K562 (cell line): Measurements from ENCODE around the gene BTD. TPM values are rescaled to one million over a fixed set of nuclear protein-coding genes. Genes with fewer than 3 reads are reported as not detected.
A peak's percentile ranks its signal among the peaks of the same experiment; 100 is the strongest.

Source experiments
- ATAC-seq: fragments of 200-7000 bp; cut with Tn5 transposase; 3 replicates; pipeline ENCODE4 v1.9.1; 2020; ENCODE audit warnings: moderate library complexity
- BruUV-seq: library from RNA; stranded (reverse); fragments of 400-500 nt; replicated peaks from 2 replicates; lab custom pipeline; 2021; lab: Mats Ljungman, UMichigan
- CTCF ChIA-PET: fragments of 300-600 bp; formaldehyde crosslinking; extraction: SDS; loops from one replicate; lab custom pipeline; 2021; ENCODE audit warnings: low intra/inter-chr PET ratio; lab: Yijun Ruan, JAX
- POLR2A ChIA-PET: fragments of 300-600, 350-650 bp; sonication (Branson Sonifier 250); formaldehyde crosslinking; extraction: SDS; loops from one replicate; lab custom pipeline; 2021; ENCODE audit warnings: antibody characterized with exemption, inconsistent platforms; lab: Yijun Ruan, JAX
- DNase-seq, 4 experiments: peaks; one replicate each; pipeline versions ENCODE4 v3.0.0 to v3.0.0-alpha.2; 2011 to 2018; ENCODE audit warnings: low spot score in 3 of 4, mixed read lengths in 3 of 4; ENCODE audit errors: extremely low read depth in 1 of 4
- FAIRE-seq: peaks from 2 replicates; lab custom pipeline; 2011; peaks lifted over from hg19 to GRCh38; lab: Jason Lieb, UNC
- H2AFZ ChIP-seq: 2 replicates; pipeline ENCODE4 v1.6.0; 2011; ENCODE audit warnings: low read depth, low read length, control low read depth, inconsistent platforms
- H3K27ac ChIP-seq: fragments of 200-600 bp; 3 replicates; pipeline ENCODE4 v1.8.0; 2011; ENCODE audit warnings: low read depth, mild to moderate bottlenecking, control low read depth, inconsistent platforms, low read length, moderate library complexity, mixed read lengths; ENCODE audit errors: extremely low read depth
- H3K27me3 ChIP-seq, 2 experiments: fragments of 300-600 bp in 1 of 2; 2 replicates in 1 of 2; 3 replicates in 1 of 2; pipeline versions ENCODE4 v1.6.0 to v1.8.0; 2011; ENCODE audit warnings: inconsistent platforms in 2 of 2, low read length in 2 of 2, mild to moderate bottlenecking in 1 of 2, mixed read lengths in 1 of 2, moderate library complexity in 1 of 2; ENCODE audit not compliant: control insufficient read depth in 2 of 2, insufficient read depth in 2 of 2
- H3K36me3 ChIP-seq: fragments of 300-600 bp; 3 replicates; pipeline ENCODE4 v1.8.0; 2011; ENCODE audit warnings: mild to moderate bottlenecking, low read length, inconsistent platforms; ENCODE audit not compliant: control insufficient read depth, insufficient read depth
- H3K4me1 ChIP-seq, 2 experiments: fragments of 200-600 bp in 1 of 2; replicated peaks in 1 of 2; 2 replicates in 1 of 2; 3 replicates in 1 of 2; pipeline versions ENCODE4 v1.5.1 to v1.8.0; 2011; ENCODE audit warnings: inconsistent platforms in 2 of 2, low read length in 2 of 2, mild to moderate bottlenecking in 1 of 2, mixed read lengths in 1 of 2, moderate library complexity in 1 of 2; ENCODE audit not compliant: control insufficient read depth in 2 of 2, insufficient read depth in 2 of 2
- H3K4me2 ChIP-seq: 2 replicates; pipeline ENCODE4 v1.6.1; 2011; ENCODE audit warnings: low read length, control low read depth, inconsistent platforms, mixed read lengths; ENCODE audit not compliant: insufficient read depth
- H3K4me3 ChIP-seq: fragments of 200-600 bp; sonication (generic), shearing (Covaris generic); 2 replicates; pipeline ENCODE4 v1.5.1; 2016; ENCODE audit warnings: control low read depth, inconsistent platforms
- H3K79me2 ChIP-seq: fragments of 200-600 bp; 3 replicates; pipeline ENCODE4 v1.8.0; 2011; ENCODE audit warnings: low read length, inconsistent platforms; ENCODE audit not compliant: control insufficient read depth, insufficient read depth
- H3K9ac ChIP-seq, 2 experiments: 2 replicates each; pipeline versions ENCODE4 v1.6.0 to v1.6.1; 2011; ENCODE audit warnings: low read depth in 2 of 2, low read length in 2 of 2, control low read depth in 1 of 2, inconsistent platforms in 1 of 2, mild to moderate bottlenecking in 1 of 2, mixed read lengths in 1 of 2; ENCODE audit not compliant: insufficient read depth in 1 of 2
- H3K9me1 ChIP-seq: one replicate; pipeline ENCODE4 v1.6.0; 2011; ENCODE audit warnings: inconsistent platforms, mild to moderate bottlenecking, low read length, moderate library complexity; ENCODE audit not compliant: control insufficient read depth, insufficient read depth
- H3K9me3 ChIP-seq: replicated peaks from 2 replicates; pipeline ENCODE4 v1.5.1; 2011; ENCODE audit warnings: low read depth, low read length, inconsistent platforms; ENCODE audit not compliant: control insufficient read depth, insufficient read depth
- H4K20me1 ChIP-seq: replicated peaks from 2 replicates; pipeline ENCODE4 v1.6.1; 2011; ENCODE audit warnings: low read length, inconsistent platforms, mixed read lengths; ENCODE audit not compliant: control insufficient read depth, insufficient read depth
- NFIC ChIP-seq: fragments of 450-650 bp; IDR thresholded peaks from 2 replicates; pipeline ENCODE4 v1.6.1; 2017; ENCODE audit warnings: mild to moderate bottlenecking, inconsistent platforms
- ZNF740 ChIP-seq, 3 experiments: fragments of 200-800 bp in 1 of 3; sonication (Bioruptor generic) in 1 of 3; sonication (generic) in 1 of 3; formaldehyde crosslinking in 1 of 3; IDR thresholded peaks; 2 replicates each; pipeline versions ENCODE4 v1.6.1 to v1.8.0; 2016 to 2022; ENCODE audit warnings: mild to moderate bottlenecking in 2 of 3, missing compliant biosample characterization in 2 of 3, missing genetic modification characterization in 2 of 3, missing genetic modification reagents in 1 of 3
- WGBS: fragments of 100-300 bp; shearing (Covaris generic); methylation state at CpG from one replicate; pipeline ENCODE4 v1.1.6; 2016; ENCODE audit warnings: low coverage, mixed read lengths; ENCODE audit not compliant: insufficient coverage; ENCODE audit errors: missing lambda C conversion rate; 5-methylcytosine and 5-hydroxymethylcytosine counted together
- in situ Hi-C: fragments of 300-500 bp; cut with MboI; formaldehyde crosslinking; loops from 4 replicates; pipeline ENCODE4 v1.15.0; 2018; ENCODE audit warnings: inconsistent platforms, mixed read lengths
- intact Hi-C: fragments of 100-400 bp; cut with micrococcal nuclease; formaldehyde crosslinking; loops from 2 replicates; pipeline ENCODE4 v1.14.2; 2022
- polyA plus RNA-seq, 8 experiments: library from polyadenylated mRNA; depleted of rRNA in 4 of 8; stranded (reverse) in 5 of 8; unstranded in 3 of 8; fragments of >200 nt; fragmentation: Nextera tagmentation in 2 of 8; fragmentation: Illumina TruSeq in 1 of 8; extraction: Ambion mirVana in 2 of 8; extraction: Trizol in 1 of 8; gene quantifications; 2 replicates each; pipeline versions ENCODE4 v1.2.1 to v1.2.3, GENCODE V29; 2011 to 2014; ENCODE audit warnings: inconsistent platforms in 1 of 8, missing spikeins in 1 of 8
- total RNA-seq, 7 experiments: library from RNA; depleted of rRNA in 6 of 7; stranded (reverse); fragments of >200 nt in 6 of 7; fragmentation: Illumina TruSeq in 2 of 7; extraction: Trizol in 2 of 7; gene quantifications; 2 replicates each; pipeline versions ENCODE4 v1.2.1 to v1.2.3, GENCODE V29; 2011 to 2021; ENCODE audit warnings: low replicate concordance in 1 of 7
- TF ChIP-seq, protein P1 (sequence below): sonication (generic); formaldehyde crosslinking; IDR thresholded peaks from 2 replicates; pipeline ENCODE4 v1.8.0; 2023; ENCODE audit warnings: missing genetic modification reagents, mild to moderate bottlenecking, borderline replicate concordance

Gene BTD
- total and polyA plus RNA-seq, 9 of the 15 experiments (the other 6 are each of a cell fraction or from before 2014, with no cell fraction given) = 6.6 to 26.2 (median 10.6) TPM

DNA sequence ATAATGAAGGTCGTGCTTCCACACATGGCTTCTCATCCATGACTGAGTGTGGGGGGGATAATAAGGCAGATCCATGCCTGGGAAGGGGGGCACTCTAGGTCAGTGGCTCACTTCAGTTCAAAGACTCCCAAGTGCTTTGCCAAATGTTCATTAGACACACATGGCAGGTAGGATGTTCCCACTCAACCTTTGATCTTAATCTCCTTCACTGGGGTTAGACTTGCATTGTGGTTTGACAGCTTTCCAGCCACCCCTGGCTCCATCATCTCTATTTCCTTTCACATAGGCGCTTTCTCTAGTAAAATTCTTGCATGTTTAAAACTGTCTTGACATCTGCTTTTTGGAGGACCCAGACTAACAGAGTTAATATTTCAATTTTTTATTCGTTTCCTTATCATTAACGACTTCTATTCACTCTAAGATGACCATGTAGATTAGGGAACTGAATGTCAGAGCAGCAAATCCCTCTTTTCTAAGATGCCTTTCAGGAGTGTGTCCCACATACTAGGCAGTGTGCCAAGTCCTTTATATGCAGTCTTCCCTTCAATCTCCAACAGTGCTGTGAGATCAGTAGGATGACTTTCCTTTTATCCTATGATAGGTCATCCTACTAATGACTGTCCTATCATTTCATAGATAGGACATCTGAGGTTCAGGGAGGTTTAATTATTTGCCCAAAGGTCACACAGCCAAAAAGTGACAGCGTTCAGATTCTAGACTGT, 57.9 kb downstream of the BTD start:
- Histone ChIP-seq H3K9me1 (no peaks in the 10 kb centered on the region), H3K27me3 (no peaks in the 10 kb centered on the region; a peak in 1 of 5 replicates), H3K4me1 (no peaks in the 10 kb centered on the region; a peak in 1 of 5 replicates), H2AFZ (no peak overlapping the region), H3K79me2 (no peaks in the 10 kb centered on the region), H3K27ac (no peak overlapping the region), H3K4me2 (no peak overlapping the region), H3K36me3 (no peaks in the 10 kb centered on the region), H3K9me3 (peaks cover 3% of the 10 kb centered on the region; the same call in 1 of the 2 replicates), H3K9ac (no peak overlapping the region), H4K20me1 (no peaks in the 10 kb centered on the region), H3K4me3 (no peak overlapping the region)
- POLR2A ChIA-PET = interaction anchor here (0.9 kb wide), 1 partner anchor 8 kb away, joined by 5 read pairs; no protein-coding TSS in a partner anchor
- peak; percentile 38; the same call in 1 of the 2 replicates for TF ChIP-seq ZNF740 (CRISPR knock-in tag; IDR thresholded peaks at IDR 0.05)
- no peak for TF ChIP-seq ZNF740 (tag; IDR thresholded peaks at IDR 0.05)
- 0 out of 2 replicates have a peak, but pooled peaks have one; percentile 22 for TF ChIP-seq NFIC
- TF ChIP-seq, protein P1, sequence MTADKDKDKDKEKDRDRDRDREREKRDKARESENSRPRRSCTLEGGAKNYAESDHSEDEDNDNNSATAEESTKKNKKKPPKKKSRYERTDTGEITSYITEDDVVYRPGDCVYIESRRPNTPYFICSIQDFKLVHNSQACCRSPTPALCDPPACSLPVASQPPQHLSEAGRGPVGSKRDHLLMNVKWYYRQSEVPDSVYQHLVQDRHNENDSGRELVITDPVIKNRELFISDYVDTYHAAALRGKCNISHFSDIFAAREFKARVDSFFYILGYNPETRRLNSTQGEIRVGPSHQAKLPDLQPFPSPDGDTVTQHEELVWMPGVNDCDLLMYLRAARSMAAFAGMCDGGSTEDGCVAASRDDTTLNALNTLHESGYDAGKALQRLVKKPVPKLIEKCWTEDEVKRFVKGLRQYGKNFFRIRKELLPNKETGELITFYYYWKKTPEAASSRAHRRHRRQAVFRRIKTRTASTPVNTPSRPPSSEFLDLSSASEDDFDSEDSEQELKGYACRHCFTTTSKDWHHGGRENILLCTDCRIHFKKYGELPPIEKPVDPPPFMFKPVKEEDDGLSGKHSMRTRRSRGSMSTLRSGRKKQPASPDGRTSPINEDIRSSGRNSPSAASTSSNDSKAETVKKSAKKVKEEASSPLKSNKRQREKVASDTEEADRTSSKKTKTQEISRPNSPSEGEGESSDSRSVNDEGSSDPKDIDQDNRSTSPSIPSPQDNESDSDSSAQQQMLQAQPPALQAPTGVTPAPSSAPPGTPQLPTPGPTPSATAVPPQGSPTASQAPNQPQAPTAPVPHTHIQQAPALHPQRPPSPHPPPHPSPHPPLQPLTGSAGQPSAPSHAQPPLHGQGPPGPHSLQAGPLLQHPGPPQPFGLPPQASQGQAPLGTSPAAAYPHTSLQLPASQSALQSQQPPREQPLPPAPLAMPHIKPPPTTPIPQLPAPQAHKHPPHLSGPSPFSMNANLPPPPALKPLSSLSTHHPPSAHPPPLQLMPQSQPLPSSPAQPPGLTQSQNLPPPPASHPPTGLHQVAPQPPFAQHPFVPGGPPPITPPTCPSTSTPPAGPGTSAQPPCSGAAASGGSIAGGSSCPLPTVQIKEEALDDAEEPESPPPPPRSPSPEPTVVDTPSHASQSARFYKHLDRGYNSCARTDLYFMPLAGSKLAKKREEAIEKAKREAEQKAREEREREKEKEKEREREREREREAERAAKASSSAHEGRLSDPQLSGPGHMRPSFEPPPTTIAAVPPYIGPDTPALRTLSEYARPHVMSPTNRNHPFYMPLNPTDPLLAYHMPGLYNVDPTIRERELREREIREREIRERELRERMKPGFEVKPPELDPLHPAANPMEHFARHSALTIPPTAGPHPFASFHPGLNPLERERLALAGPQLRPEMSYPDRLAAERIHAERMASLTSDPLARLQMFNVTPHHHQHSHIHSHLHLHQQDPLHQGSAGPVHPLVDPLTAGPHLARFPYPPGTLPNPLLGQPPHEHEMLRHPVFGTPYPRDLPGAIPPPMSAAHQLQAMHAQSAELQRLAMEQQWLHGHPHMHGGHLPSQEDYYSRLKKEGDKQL (CRISPR knock-in tag) = no peak
- WGBS = 1% methylated on average over 5 of the region's 5 CpGs
- ATAC-seq (no peak), FAIRE-seq (no peak), DNase-seq (no peak)
- no TSS peak for BruUV-seq
- intact Hi-C loops (no loop called here), in situ Hi-C loops (no loop called here)
- CTCF ChIA-PET = no interaction called here
